Putamen (tissue), 1 donor: ENCODE data around the gene RNF43.
A peak's percentile ranks its signal among the peaks of the same experiment; 100 is the strongest.

Experiments used
- DNase-seq: peaks from one replicate; pipeline ENCODE4 v3.0.0-alpha.2; 2016; ENCODE audit warnings: low spot score

Gene RNF43

DNA sequence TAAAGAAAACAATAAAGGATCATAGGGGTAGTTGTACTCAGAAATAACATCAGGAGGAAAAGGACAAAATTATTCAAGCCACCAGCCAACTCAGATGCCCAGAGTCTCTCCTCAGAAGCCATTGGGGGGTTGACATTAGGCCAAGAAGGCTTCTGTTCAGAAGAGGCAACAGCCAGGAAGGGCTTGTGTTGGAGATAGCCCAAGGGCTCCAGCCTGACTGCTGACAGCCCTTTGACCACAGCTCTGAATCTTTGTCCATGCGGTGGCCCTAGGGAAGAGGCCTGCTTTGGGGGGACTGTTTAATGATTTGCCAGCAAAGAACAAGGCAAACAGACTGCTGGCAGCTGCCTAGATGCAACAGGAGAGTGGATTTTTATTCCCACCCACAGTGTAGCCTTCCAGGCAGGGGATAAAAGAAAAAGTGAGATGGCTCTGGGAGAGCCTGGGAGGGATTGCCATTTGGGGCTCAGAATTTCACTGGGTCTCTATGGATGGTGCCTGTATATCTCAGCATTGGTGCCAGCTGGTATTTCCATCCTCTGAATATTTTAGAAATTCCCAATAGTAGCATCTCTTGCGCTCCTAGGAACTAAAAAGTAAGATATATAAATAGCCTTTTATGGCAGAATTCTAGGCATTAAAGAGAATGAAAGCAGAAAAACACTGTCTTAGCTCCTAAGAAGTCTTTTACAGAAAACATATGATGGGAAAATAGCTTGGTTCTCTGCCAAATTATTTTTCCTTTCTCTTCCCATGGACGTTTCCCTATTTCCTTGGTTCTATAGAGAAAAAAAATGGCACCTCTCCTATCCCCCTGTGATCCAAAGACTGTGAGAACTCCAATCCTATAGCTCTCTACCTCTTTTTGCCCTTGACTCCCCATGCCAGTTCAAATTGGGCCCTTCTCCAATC is 36.0 kb downstream of the RNF43 start:
- DNase-seq = peak; percentile 21

DNA sequence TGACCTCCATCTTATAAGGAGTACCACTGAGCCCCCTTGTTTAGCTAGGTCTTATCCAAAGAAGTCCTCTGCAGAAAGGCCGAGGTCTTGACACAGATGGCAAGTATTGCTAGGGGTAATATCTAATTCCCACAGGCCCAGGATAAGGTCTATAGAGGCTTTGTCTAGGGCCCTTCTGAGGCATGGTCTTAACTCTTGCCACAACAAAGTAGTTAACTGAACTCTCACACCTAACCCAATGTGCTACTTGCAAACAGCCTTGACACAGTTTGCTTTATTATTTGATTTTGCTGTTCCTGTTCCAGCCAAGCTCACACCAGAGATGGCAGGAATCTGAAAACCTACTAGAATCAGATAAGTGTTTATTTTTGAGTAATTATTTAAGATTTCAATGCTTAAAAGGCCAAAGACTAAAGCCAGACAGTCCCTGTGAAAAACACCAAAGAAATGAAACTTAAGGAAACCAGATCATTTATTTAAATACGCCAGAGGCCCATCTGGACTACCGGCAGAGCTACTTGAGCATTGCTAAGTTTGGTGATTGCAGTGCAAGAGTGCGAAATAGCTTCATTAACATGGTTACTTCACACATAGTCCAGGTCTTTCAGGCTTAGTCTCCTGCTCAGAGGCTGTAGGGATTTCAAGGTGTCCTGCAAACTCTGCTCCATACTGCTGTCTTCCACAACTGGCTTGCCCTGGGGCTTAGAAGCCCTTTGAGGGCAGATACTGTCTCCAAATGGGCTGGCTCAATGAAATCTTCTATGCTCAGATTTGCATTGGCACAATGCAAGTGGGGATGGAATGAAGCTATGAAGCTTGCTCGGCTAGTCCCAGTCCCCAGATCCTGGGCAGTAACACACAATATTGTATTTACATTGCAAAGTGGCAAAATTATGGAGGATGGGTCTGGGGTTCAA is 36.9 kb downstream of the RNF43 start:
- DNase-seq = no peak

- no peak for DNase-seq
These were observed 37.9 kb downstream of the RNF43 start for GRCh38 chr17:58379511-58379824.

DNA sequence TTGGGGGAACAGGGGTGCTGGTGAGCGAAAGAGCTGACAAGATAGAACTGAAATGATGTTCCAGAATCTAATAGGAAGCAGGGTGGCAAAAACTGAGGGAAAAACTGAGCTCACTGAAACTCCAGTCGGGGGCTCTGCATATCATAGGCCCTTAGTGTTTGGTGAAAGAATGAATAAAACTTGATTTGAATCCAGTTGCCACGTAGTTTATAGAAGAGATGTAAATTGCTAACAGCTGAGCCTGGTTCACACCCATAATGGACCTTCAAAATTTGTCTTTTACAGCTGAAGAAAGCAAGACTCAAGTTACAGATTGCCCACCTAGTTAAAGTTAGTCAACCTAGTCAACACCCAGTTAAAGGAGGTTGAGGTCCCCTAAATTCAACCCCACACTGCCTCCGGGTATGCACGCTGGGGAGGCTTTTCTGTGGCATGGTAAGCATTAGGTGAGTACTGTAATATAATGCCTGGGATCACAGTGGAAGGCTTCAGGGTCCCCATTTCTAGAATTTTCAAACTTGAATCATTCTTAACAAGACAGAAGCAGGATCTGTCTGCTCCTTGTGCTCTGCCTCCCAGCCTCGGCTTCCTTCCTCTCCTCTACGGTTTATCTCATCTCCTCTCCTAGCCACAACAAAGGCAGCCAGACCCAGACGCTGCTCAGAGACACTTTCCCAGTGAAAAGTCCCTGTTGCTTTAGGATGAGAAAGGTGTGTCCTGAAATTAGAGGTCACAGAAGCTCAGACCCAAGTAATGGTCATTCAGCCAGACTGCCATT is 38.4 kb downstream of the RNF43 start:
- DNase-seq = no peak

DNA sequence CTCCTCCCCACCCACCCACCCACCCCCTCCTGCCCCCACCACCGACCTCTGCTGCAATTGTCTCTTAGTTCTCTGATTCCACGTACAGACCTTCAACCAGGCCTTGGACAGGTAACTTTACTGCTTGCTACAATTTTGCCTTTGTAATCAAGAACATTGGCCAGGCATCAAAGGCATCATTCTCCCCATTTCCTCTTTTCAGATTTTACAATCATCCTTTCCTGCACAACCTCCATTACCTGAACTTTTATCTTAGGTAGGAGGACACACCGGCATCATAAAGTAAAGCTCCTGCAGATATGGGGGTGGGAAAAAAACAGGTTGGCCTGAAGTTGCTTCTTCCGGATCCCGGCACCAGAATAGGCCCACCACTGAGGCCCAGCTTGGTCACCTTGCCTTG is 39.7 kb downstream of the RNF43 start:
- no peak for DNase-seq

DNA sequence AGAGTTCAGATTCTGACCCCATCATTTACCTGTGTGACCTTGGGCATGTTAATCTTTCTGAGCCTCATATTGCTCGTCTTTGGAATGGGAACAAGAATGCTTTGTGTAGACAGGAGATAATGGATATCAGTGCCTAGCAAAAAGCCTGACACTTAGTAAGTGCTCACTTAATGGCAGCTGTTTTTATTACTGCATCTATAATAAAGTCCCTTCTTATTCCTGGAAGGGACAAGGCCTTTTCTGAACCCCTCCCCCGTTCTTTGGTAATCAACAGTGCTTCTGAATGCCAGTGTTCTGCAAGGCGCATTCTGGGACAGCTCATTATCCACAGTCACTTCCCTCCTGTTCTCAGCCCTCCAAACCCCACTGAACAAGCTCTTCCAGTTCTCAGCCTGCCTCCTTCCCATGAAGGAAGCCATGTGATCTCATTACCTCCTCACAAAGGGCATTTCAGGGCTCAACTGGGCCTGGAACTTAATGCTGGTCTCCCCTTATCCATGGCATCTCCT is 40.2 kb downstream of the RNF43 start:
- peak; percentile 44 for DNase-seq

GRCh38 chr17:58376472-58377000 is 40.8 kb downstream of the RNF43 start:
- no peak for DNase-seq

GRCh38 chr17:58375811-58376210 is 41.5 kb downstream of the RNF43 start:
- DNase-seq = no peak

- no peak for DNase-seq
These were observed 42.1 kb downstream of the RNF43 start for GRCh38 chr17:58375256-58375655.

- no peak for DNase-seq
These were observed 43.4 kb downstream of the RNF43 start for GRCh38 chr17:58373923-58374322.

DNA sequence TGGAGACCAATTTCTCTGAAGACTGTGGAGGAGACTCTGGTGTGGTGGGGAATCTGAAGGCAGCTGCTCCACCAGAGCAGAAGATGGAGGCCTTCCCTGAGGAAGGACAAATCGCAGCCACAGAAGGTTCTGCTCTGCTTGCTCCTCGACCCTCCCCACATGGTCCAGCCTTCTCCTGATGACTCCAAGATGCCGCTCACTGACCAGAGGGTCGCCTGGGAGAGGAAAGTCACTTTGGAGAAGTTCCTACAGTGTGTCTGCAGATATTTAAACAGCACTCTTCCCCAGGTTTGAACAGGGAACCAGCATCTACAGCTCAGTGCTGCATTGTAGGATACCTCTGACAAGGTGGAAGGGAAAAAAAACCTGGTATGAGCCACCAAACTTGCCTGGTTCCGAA is 44.3 kb downstream of the RNF43 start:
- DNase-seq = no peak

GRCh38 chr17:58371300-58371950 is 45.9 kb downstream of the RNF43 start:
- no peak for DNase-seq

DNA sequence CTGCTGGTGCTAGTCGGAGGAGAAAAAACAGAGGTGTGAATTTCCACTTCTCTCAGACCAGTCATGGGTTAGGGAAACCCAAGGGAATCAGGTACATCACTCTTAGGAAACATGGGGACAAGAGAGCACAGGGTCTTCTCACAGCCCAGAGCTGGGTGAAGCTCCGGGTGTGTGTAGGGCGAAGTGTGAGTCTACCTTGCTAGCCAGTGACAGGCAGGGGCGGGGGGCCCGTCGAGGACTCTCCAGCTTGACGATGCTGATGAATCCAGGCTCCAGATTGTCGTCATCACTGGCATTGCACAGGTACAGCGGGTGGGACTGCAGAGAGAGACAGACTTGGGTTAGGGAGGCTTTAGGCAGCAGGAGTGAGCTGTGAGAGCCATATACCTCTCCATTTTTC is 46.6 kb downstream of the RNF43 start:
- DNase-seq = no peak

- DNase-seq = no peak
These were observed 47.0 kb downstream of the RNF43 start for GRCh38 chr17:58370309-58370708.

GRCh38 chr17:58369214-58370031 is 47.9 kb downstream of the RNF43 start:
- DNase-seq = no peak

GRCh38 chr17:58368860-58369213 is 48.5 kb downstream of the RNF43 start:
- no peak for DNase-seq
